Stimulated activated CD4-positive, alpha-beta T cell treated with anti-CD3 and anti-CD28 coated beads, Interleukin-4, amount 100 ng/mL, for 48 hours (primary cell): ENCODE measurements around the gene CCDC68.

ENCODE experiments used
- DNase-seq, 2 donors: peaks; one replicate each; pipeline ENCODE4 v3.0.0-alpha.2; 2020; ENCODE audit warnings: low read depth in 2 of 2

The CCDC68 gene

GRCh38 chr18:54961016-54961423 is 1.8 kb upstream of the CCDC68 start:
- DNase-seq: no peak

GRCh38 chr18:54960197-54960596 is 936 bp upstream of the CCDC68 start:
- no peak for DNase-seq

GRCh38 chr18:54957996-54958395 is 1.3 kb downstream of the CCDC68 start:
- DNase-seq: no peak

- no peak for DNase-seq
Measured at GRCh38 chr18:54957296-54957832, 1.9 kb downstream of the CCDC68 start.

- DNase-seq: no peak
Measured at GRCh38 chr18:54956506-54956905, 2.8 kb downstream of the CCDC68 start.

- no peak for DNase-seq
Measured at GRCh38 chr18:54952026-54952425, 7.2 kb downstream of the CCDC68 start.

GRCh38 chr18:54950221-54950620 is 9.0 kb downstream of the CCDC68 start:
- DNase-seq: no peak

GRCh38 chr18:54949588-54949987 is 9.7 kb downstream of the CCDC68 start:
- DNase-seq: no peak

GRCh38 chr18:54948350-54948837 is 10.9 kb downstream of the CCDC68 start:
- no peak for DNase-seq

- no peak for DNase-seq
Measured at GRCh38 chr18:54947091-54947490, 12.2 kb downstream of the CCDC68 start.

GRCh38 chr18:54946149-54946581 is 13.1 kb downstream of the CCDC68 start:
- DNase-seq: peak in 1 of 2 donors; percentile 5

GRCh38 chr18:54945576-54946125 is 13.6 kb downstream of the CCDC68 start:
- no peak for DNase-seq

GRCh38 chr18:54942569-54942968 is 16.7 kb downstream of the CCDC68 start:
- no peak for DNase-seq

- DNase-seq: no peak
Measured at GRCh38 chr18:54942144-54942543, 17.1 kb downstream of the CCDC68 start.

- no peak for DNase-seq
Measured at GRCh38 chr18:54939361-54939917, 19.8 kb downstream of the CCDC68 start.

GRCh38 chr18:54938506-54938905 is 20.8 kb downstream of the CCDC68 start:
- no peak for DNase-seq

GRCh38 chr18:54932472-54932871 is 26.8 kb downstream of the CCDC68 start:
- DNase-seq: no peak

- DNase-seq: no peak
Measured at GRCh38 chr18:54931152-54931551, 28.1 kb downstream of the CCDC68 start.

- DNase-seq: no peak
Measured at GRCh38 chr18:54928236-54928635, 31.0 kb downstream of the CCDC68 start.

GRCh38 chr18:54926593-54927325 is 32.5 kb downstream of the CCDC68 start:
- DNase-seq: no peak

- DNase-seq: no peak
Measured at GRCh38 chr18:54924948-54925347, 34.3 kb downstream of the CCDC68 start.

GRCh38 chr18:54923339-54923956 is 35.8 kb downstream of the CCDC68 start:
- no peak for DNase-seq
